ENCODE data around the gene ANKS1A. TPM values are rescaled to one million over a fixed set of nuclear protein-coding genes. Genes with fewer than 3 reads are reported as not detected.

Gene ANKS1A
- total RNA-seq, 1 experiment from 2014 or later: 14.8 TPM

- no peak for DNase-seq (ENCODE audit: low read depth)
Observed at GRCh38 chr6:34959224-34959623, 70.2 kb downstream of the ANKS1A start.

GRCh38 chr6:34961082-34961481 is 72.0 kb downstream of the ANKS1A start:
- no peak for DNase-seq (ENCODE audit: low read depth)

GRCh38 chr6:34961574-34961973 is 72.5 kb downstream of the ANKS1A start:
- no peak for DNase-seq (ENCODE audit: low read depth)

- DNase-seq (ENCODE audit: low read depth): no peak
Observed at GRCh38 chr6:34964564-34964963, 75.5 kb downstream of the ANKS1A start.

- no peak for DNase-seq (ENCODE audit: low read depth)
Observed at GRCh38 chr6:34967461-34967860, 78.4 kb downstream of the ANKS1A start.

- DNase-seq (ENCODE audit: low read depth): no peak
Observed at GRCh38 chr6:34969662-34970265, 80.7 kb downstream of the ANKS1A start.

- peak; percentile 37 for DNase-seq (ENCODE audit: low read depth)
Observed at GRCh38 chr6:34970488-34970887, 81.4 kb downstream of the ANKS1A start.

GRCh38 chr6:34970957-34971356 is 81.9 kb downstream of the ANKS1A start:
- no peak for DNase-seq (ENCODE audit: low read depth)

- no peak for DNase-seq (ENCODE audit: low read depth)
Observed at GRCh38 chr6:34973547-34974248, 84.6 kb downstream of the ANKS1A start.

GRCh38 chr6:34974249-34974642 is 85.2 kb downstream of the ANKS1A start:
- no peak for DNase-seq (ENCODE audit: low read depth)

GRCh38 chr6:34976239-34976638 is 87.2 kb downstream of the ANKS1A start:
- DNase-seq (ENCODE audit: low read depth): no peak

GRCh38 chr6:34979218-34979617 is 90.2 kb downstream of the ANKS1A start:
- DNase-seq (ENCODE audit: low read depth): no peak

- DNase-seq (ENCODE audit: low read depth): no peak
Observed at GRCh38 chr6:34979994-34980393, 90.9 kb downstream of the ANKS1A start.

- DNase-seq (ENCODE audit: low read depth): no peak
Observed at GRCh38 chr6:34981366-34981765, 92.3 kb downstream of the ANKS1A start.

GRCh38 chr6:34981951-34982350 is 92.9 kb downstream of the ANKS1A start:
- no peak for DNase-seq (ENCODE audit: low read depth)

GRCh38 chr6:34982424-34982852 is 93.4 kb downstream of the ANKS1A start:
- peak; percentile 27 for DNase-seq (ENCODE audit: low read depth)

GRCh38 chr6:34984416-34984815 is 95.4 kb downstream of the ANKS1A start:
- DNase-seq (ENCODE audit: low read depth): no peak

GRCh38 chr6:34985236-34985635 is 96.2 kb downstream of the ANKS1A start:
- DNase-seq (ENCODE audit: low read depth): no peak

- DNase-seq (ENCODE audit: low read depth): peak; percentile 78
Observed at GRCh38 chr6:34986845-34987246, 97.8 kb downstream of the ANKS1A start.

- no peak for DNase-seq (ENCODE audit: low read depth)
Observed at GRCh38 chr6:34987506-34987905, 98.5 kb downstream of the ANKS1A start.

- DNase-seq (ENCODE audit: low read depth): no peak
Observed at GRCh38 chr6:34990971-34991560, 102.0 kb downstream of the ANKS1A start.

GRCh38 chr6:34992376-34992775 is 103.3 kb downstream of the ANKS1A start:
- no peak for DNase-seq (ENCODE audit: low read depth)

- no peak for DNase-seq (ENCODE audit: low read depth)
Observed at GRCh38 chr6:34993213-34993612, 104.2 kb downstream of the ANKS1A start.

All from Daoy (cell line).